GM12878 (cell line): ENCODE results near the gene SEPHS1. TPM values are rescaled to one million over a fixed set of nuclear protein-coding genes. Genes with fewer than 3 reads are reported as not detected.

Source experiments
- CUX1 ChIP-seq: IDR thresholded peaks from 2 replicates; pipeline ENCODE4 v1.6.1; 2012; ENCODE audit warnings: improper control_type of control experiment, low read depth, low read length; ENCODE audit not compliant: insufficient replicate concordance
- HDAC2 ChIP-seq: fragments of 200-600 bp; sonication (generic); IDR thresholded peaks from 2 replicates; pipeline ENCODE4 v1.6.1; 2017
- IKZF1 ChIP-seq: fragments of 450-650 bp; conservative IDR thresholded peaks from 2 replicates; pipeline ENCODE4 v1.6.1; 2017; ENCODE audit warnings: antibody characterized with exemption, mild to moderate bottlenecking
- NFXL1 ChIP-seq: fragments of 450-650 bp; IDR thresholded peaks from 2 replicates; pipeline ENCODE4 v1.6.1; 2017; ENCODE audit warnings: antibody characterized with exemption, mild to moderate bottlenecking, borderline replicate concordance
- NR2F1 ChIP-seq: fragments of 450-650 bp; conservative IDR thresholded peaks from 2 replicates; pipeline ENCODE4 v1.6.1; 2017; ENCODE audit warnings: mild to moderate bottlenecking
- PAX5 ChIP-seq: IDR thresholded peaks from 2 replicates; pipeline ENCODE4 v1.6.1; 2011; ENCODE audit warnings: low read depth, low read length, borderline replicate concordance
- SPI1 ChIP-seq: IDR thresholded peaks from 2 replicates; pipeline ENCODE4 v1.6.1; 2011; ENCODE audit warnings: low read depth, mild to moderate bottlenecking, low read length, moderate library complexity, borderline replicate concordance; ENCODE audit not compliant: insufficient read depth
- SREBF2 ChIP-seq: IDR thresholded peaks from 2 replicates; pipeline ENCODE4 v1.6.1; 2012; ENCODE audit warnings: mild to moderate bottlenecking, low read length
- TAF1 ChIP-seq: IDR thresholded peaks from 2 replicates; pipeline ENCODE4 v1.6.1; 2011; ENCODE audit warnings: mild to moderate bottlenecking, low read depth, low read length, borderline replicate concordance
- ZBED1 ChIP-seq: IDR thresholded peaks from 2 replicates; pipeline ENCODE4 v1.6.1; 2016; ENCODE audit warnings: borderline replicate concordance
- ZBTB4 ChIP-seq: fragments of 450-650 bp; formaldehyde crosslinking; IDR thresholded peaks from 2 replicates; pipeline ENCODE4 v1.4.0; 2022; ENCODE audit warnings: mild to moderate bottlenecking, moderate library complexity
- ZNF24 ChIP-seq: fragments of 450-650 bp; IDR thresholded peaks from 2 replicates; pipeline ENCODE4 v1.6.1; 2017; ENCODE audit warnings: antibody characterized with exemption, mild to moderate bottlenecking
- polyA plus RNA-seq, 11 experiments: library from polyadenylated mRNA; depleted of rRNA in 4 of 11; unstranded in 6 of 11; stranded (reverse) in 5 of 11; fragments of >200 nt; fragmentation: Nextera tagmentation in 4 of 11; fragmentation: Illumina TruSeq in 1 of 11; extraction: Ambion mirVana in 4 of 11; extraction: Trizol in 1 of 11; gene quantifications; 1 replicate in 1 of 11; 2 replicates in 10 of 11; pipeline versions ENCODE4 v1.2.1 to v1.2.3, GENCODE V29; 2011 to 2016; ENCODE audit warnings: inconsistent platforms in 2 of 11, missing spikeins in 2 of 11, low read depth in 1 of 11
- total RNA-seq, 4 experiments: library from RNA; depleted of rRNA in 3 of 4; stranded (reverse); fragments of >200 nt in 3 of 4; fragmentation: Illumina TruSeq in 1 of 4; extraction: Trizol in 1 of 4; gene quantifications; 2 replicates each; pipeline versions ENCODE4 v1.2.1 to v1.2.3, GENCODE V29; 2013 to 2021
- TF ChIP-seq, protein P1 (sequence below), 3 experiments: IDR thresholded peaks in 2 of 3; conservative IDR thresholded peaks in 1 of 3; 2 replicates each; pipeline ENCODE4 v1.5.1; 2011; ENCODE audit warnings: low read depth in 3 of 3, low read length in 3 of 3, mild to moderate bottlenecking in 3 of 3, control low read depth in 2 of 3, moderate library complexity in 2 of 3, inconsistent platforms in 1 of 3, mixed read lengths in 1 of 3; ENCODE audit not compliant: control insufficient read depth in 2 of 3, insufficient read depth in 1 of 3; ENCODE audit errors: extremely low read depth in 1 of 3
- TF ChIP-seq, protein P2 (sequence below): IDR thresholded peaks from 2 replicates; pipeline ENCODE4 v1.6.1; 2011; ENCODE audit warnings: borderline replicate concordance, low read depth, mild to moderate bottlenecking, moderate library complexity, low read length; ENCODE audit not compliant: insufficient read depth, poor library complexity, severe bottlenecking
- TF ChIP-seq, protein P3 (sequence below): fragments of 450-650 bp; IDR thresholded peaks from 2 replicates; pipeline ENCODE4 v1.6.1; 2017; ENCODE audit warnings: borderline replicate concordance

The SEPHS1 gene
- total and polyA plus RNA-seq, 10 of the 15 experiments (the other 5 are each of a cell fraction or from before 2014, with no cell fraction given), result 14.7 to 85.4 (median 48.5) TPM

GRCh38 chr10:13299437-13300287 is 48.4 kb downstream of the SEPHS1 start, which contains the start of gene PHYH (continued):
- TF ChIP-seq, protein P1, sequence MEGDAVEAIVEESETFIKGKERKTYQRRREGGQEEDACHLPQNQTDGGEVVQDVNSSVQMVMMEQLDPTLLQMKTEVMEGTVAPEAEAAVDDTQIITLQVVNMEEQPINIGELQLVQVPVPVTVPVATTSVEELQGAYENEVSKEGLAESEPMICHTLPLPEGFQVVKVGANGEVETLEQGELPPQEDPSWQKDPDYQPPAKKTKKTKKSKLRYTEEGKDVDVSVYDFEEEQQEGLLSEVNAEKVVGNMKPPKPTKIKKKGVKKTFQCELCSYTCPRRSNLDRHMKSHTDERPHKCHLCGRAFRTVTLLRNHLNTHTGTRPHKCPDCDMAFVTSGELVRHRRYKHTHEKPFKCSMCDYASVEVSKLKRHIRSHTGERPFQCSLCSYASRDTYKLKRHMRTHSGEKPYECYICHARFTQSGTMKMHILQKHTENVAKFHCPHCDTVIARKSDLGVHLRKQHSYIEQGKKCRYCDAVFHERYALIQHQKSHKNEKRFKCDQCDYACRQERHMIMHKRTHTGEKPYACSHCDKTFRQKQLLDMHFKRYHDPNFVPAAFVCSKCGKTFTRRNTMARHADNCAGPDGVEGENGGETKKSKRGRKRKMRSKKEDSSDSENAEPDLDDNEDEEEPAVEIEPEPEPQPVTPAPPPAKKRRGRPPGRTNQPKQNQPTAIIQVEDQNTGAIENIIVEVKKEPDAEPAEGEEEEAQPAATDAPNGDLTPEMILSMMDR (IDR thresholded peaks at IDR 0.05 in 2 of 3, conservative IDR thresholded peaks at IDR 0.05 in 1 of 3; ENCODE audit: control insufficient read depth in 2 of 3, extremely low read depth in 1 of 3, insufficient read depth in 1 of 3, low read depth in 3 of 3, low read length in 3 of 3), result no peak
- TF ChIP-seq NFXL1, result no peak
- no peak for TF ChIP-seq SPI1
- TF ChIP-seq, protein P2, sequence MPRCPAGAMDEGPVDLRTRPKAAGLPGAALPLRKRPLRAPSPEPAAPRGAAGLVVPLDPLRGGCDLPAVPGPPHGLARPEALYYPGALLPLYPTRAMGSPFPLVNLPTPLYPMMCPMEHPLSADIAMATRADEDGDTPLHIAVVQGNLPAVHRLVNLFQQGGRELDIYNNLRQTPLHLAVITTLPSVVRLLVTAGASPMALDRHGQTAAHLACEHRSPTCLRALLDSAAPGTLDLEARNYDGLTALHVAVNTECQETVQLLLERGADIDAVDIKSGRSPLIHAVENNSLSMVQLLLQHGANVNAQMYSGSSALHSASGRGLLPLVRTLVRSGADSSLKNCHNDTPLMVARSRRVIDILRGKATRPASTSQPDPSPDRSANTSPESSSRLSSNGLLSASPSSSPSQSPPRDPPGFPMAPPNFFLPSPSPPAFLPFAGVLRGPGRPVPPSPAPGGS, result no peak
- TF ChIP-seq PAX5, result no peak
- peak; percentile 89 for TF ChIP-seq IKZF1
- peak; percentile 86 for TF ChIP-seq NR2F1
- TF ChIP-seq SREBF2, result no peak
- no peak for TF ChIP-seq ZNF24
- TF ChIP-seq TAF1, result 0 out of 2 replicates have a peak, but pooled peaks have one; percentile 2
- TF ChIP-seq ZBED1, result no peak
- TF ChIP-seq, protein P3, sequence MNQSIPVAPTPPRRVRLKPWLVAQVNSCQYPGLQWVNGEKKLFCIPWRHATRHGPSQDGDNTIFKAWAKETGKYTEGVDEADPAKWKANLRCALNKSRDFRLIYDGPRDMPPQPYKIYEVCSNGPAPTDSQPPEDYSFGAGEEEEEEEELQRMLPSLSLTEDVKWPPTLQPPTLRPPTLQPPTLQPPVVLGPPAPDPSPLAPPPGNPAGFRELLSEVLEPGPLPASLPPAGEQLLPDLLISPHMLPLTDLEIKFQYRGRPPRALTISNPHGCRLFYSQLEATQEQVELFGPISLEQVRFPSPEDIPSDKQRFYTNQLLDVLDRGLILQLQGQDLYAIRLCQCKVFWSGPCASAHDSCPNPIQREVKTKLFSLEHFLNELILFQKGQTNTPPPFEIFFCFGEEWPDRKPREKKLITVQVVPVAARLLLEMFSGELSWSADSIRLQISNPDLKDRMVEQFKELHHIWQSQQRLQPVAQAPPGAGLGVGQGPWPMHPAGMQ, result no peak
- TF ChIP-seq ZBTB4 (CRISPR knock-in tag), result no peak
- 0 out of 2 replicates have a peak, but pooled peaks have one; percentile 42 for TF ChIP-seq HDAC2
- no peak for TF ChIP-seq CUX1
